IMR-90 (cell line): ENCODE measurements around the gene TRPV3. TPM values are rescaled to one million over a fixed set of nuclear protein-coding genes. Genes with fewer than 3 reads are reported as not detected.

Experiments
- ATAC-seq: fragments of 200-7000 bp; cut with Tn5 transposase; 2 replicates; pipeline ENCODE4 v1.9.1; 2020; ENCODE audit warnings: low read depth, mild to moderate bottlenecking, moderate library complexity
- BruUV-seq: library from RNA; stranded (reverse); fragments of 400-500 nt; replicated peaks from 2 replicates; lab custom pipeline; 2021; lab: Mats Ljungman, UMichigan
- CTCF ChIA-PET: fragments of 300-600 bp; formaldehyde crosslinking; extraction: SDS; loops from one replicate; lab custom pipeline; 2021; ENCODE audit warnings: antibody characterized with exemption; lab: Yijun Ruan, JAX
- POLR2A ChIA-PET: fragments of 300-600 bp; sonication (Branson Sonifier 250); formaldehyde crosslinking; loops from one replicate; lab custom pipeline; 2022; ENCODE audit warnings: antibody characterized with exemption; ENCODE audit not compliant: unreplicated experiment; lab: Charles Lee
- DNase-seq: peaks from one replicate; pipeline ENCODE4 v3.0.0; 2013
- H2AFZ ChIP-seq: replicated peaks from 2 replicates; pipeline ENCODE3; 2013; ENCODE audit warnings: low read length, mild to moderate bottlenecking; ENCODE audit not compliant: poor library complexity
- H2AK5ac ChIP-seq: 2 replicates; pipeline ENCODE4 v1.6.1; 2013; ENCODE audit warnings: low read depth, low read length, inconsistent platforms
- H2AK9ac ChIP-seq: replicated peaks from 2 replicates; pipeline ENCODE3; 2013; ENCODE audit warnings: mild to moderate bottlenecking, low read depth, low read length, moderate library complexity; ENCODE audit not compliant: poor library complexity
- H2BK120ac ChIP-seq: 2 replicates; pipeline ENCODE4 v1.6.1; 2013; ENCODE audit warnings: low read depth, low read length, inconsistent platforms
- H2BK15ac ChIP-seq: 3 replicates; pipeline ENCODE4 v1.6.1; 2013; ENCODE audit warnings: low read depth, low read length, inconsistent platforms
- H2BK20ac ChIP-seq: 2 replicates; pipeline ENCODE4 v1.6.1; 2013; ENCODE audit warnings: low read depth, mild to moderate bottlenecking, inconsistent platforms, low read length, moderate library complexity
- H2BK5ac ChIP-seq: 2 replicates; pipeline ENCODE4 v1.6.1; 2013; ENCODE audit warnings: mild to moderate bottlenecking, low read depth, low read length, inconsistent platforms; ENCODE audit not compliant: poor library complexity, severe bottlenecking
- H3K14ac ChIP-seq: replicated peaks from 2 replicates; pipeline ENCODE4 v1.6.1; 2013; ENCODE audit warnings: low read depth, low read length, inconsistent platforms
- H3K18ac ChIP-seq: 2 replicates; pipeline ENCODE4 v1.6.1; 2013; ENCODE audit warnings: low read depth, low read length, control low read depth
- H3K23ac ChIP-seq: 2 replicates; pipeline ENCODE4 v1.6.1; 2013; ENCODE audit warnings: low read depth, low read length, inconsistent platforms
- H3K27ac ChIP-seq: 2 replicates; pipeline ENCODE4 v1.5.1; 2013; ENCODE audit warnings: mild to moderate bottlenecking, control low read depth, low read length; ENCODE audit not compliant: insufficient read depth
- H3K27me3 ChIP-seq: 2 replicates; pipeline ENCODE4 v1.6.1; 2013; ENCODE audit warnings: low read length; ENCODE audit not compliant: control insufficient read depth, insufficient read depth
- H3K36me3 ChIP-seq: 2 replicates; pipeline ENCODE4 v1.6.1; 2013; ENCODE audit warnings: low read length, mixed read lengths; ENCODE audit not compliant: control insufficient read depth, insufficient read depth
- H3K4ac ChIP-seq: 2 replicates; pipeline ENCODE4 v1.6.1; 2013; ENCODE audit warnings: low read depth, low read length, inconsistent platforms
- H3K4me1 ChIP-seq: 2 replicates; pipeline ENCODE4 v1.6.1; 2013; ENCODE audit warnings: low read length, mixed read lengths; ENCODE audit not compliant: control insufficient read depth, insufficient read depth
- H3K4me2 ChIP-seq: 2 replicates; pipeline ENCODE4 v1.6.1; 2013; ENCODE audit warnings: low read depth, mild to moderate bottlenecking, control low read depth, low read length, moderate library complexity
- H3K4me3 ChIP-seq: 2 replicates; pipeline ENCODE4 v1.5.1; 2013; ENCODE audit warnings: low read depth, mild to moderate bottlenecking, control low read depth, low read length, moderate library complexity; ENCODE audit not compliant: insufficient read depth
- H3K56ac ChIP-seq: 2 replicates; pipeline ENCODE4 v1.6.1; 2013; ENCODE audit warnings: low read length, inconsistent platforms; ENCODE audit not compliant: insufficient read depth; ENCODE audit errors: extremely low read depth
- H3K79me1 ChIP-seq, 2 experiments: 2 replicates each; pipeline ENCODE4 v1.6.1; 2013; ENCODE audit warnings: low read length in 2 of 2, inconsistent platforms in 1 of 2, low read depth in 1 of 2
- H3K9ac ChIP-seq: 2 replicates; pipeline ENCODE4 v1.6.1; 2013; ENCODE audit warnings: low read depth, low read length, control low read depth
- H3K9me1 ChIP-seq: 2 replicates; pipeline ENCODE4 v1.6.1; 2013; ENCODE audit warnings: low read length, inconsistent platforms; ENCODE audit not compliant: insufficient read depth
- H3K9me3 ChIP-seq: 2 replicates; pipeline ENCODE4 v1.6.1; 2013; ENCODE audit warnings: low read length; ENCODE audit not compliant: control insufficient read depth, insufficient read depth
- H4K20me1 ChIP-seq: 2 replicates; pipeline ENCODE4 v1.6.1; 2013; ENCODE audit warnings: low read length, inconsistent platforms; ENCODE audit not compliant: insufficient read depth
- H4K5ac ChIP-seq: 2 replicates; pipeline ENCODE4 v1.6.1; 2013; ENCODE audit warnings: mild to moderate bottlenecking, low read depth, low read length, control low read depth
- H4K8ac ChIP-seq, 2 experiments: 2 replicates each; pipeline ENCODE4 v1.6.1; 2013; ENCODE audit warnings: low read depth in 2 of 2, low read length in 2 of 2, control low read depth in 1 of 2, inconsistent platforms in 1 of 2
- H4K91ac ChIP-seq: 2 replicates; pipeline ENCODE4 v1.6.1; 2013; ENCODE audit warnings: low read depth, low read length, inconsistent platforms; ENCODE audit not compliant: insufficient read depth
- BHLHE40 ChIP-seq: fragments of 150-350 bp; IDR thresholded peaks from 2 replicates; pipeline ENCODE4 v1.6.1; 2016; ENCODE audit warnings: mild to moderate bottlenecking, low read depth, low read length
- CEBPB ChIP-seq: IDR thresholded peaks from 2 replicates; pipeline ENCODE4 v1.6.1; 2012; ENCODE audit warnings: low read depth, low read length, improper control_type of control experiment
- CHD1 ChIP-seq: IDR thresholded peaks from 2 replicates; pipeline ENCODE4 v1.6.1; 2012; ENCODE audit warnings: low read depth, low read length, improper control_type of control experiment
- ELK1 ChIP-seq: fragments of 150-350 bp; IDR thresholded peaks from 2 replicates; pipeline ENCODE4 v1.6.1; 2016; ENCODE audit warnings: low read depth, mild to moderate bottlenecking, low read length, moderate library complexity, borderline replicate concordance
- FOS ChIP-seq: fragments of 150-350 bp; IDR thresholded peaks from 2 replicates; pipeline ENCODE4 v1.6.1; 2016; ENCODE audit warnings: low read depth, low read length
- MAZ ChIP-seq: IDR thresholded peaks from 2 replicates; pipeline ENCODE4 v1.6.1; 2012; ENCODE audit warnings: low read depth, mild to moderate bottlenecking, low read length, improper control_type of control experiment, moderate library complexity, borderline replicate concordance
- RCOR1 ChIP-seq: IDR thresholded peaks from 2 replicates; pipeline ENCODE4 v1.6.1; 2012; ENCODE audit warnings: mild to moderate bottlenecking, low read length, improper control_type of control experiment; ENCODE audit not compliant: insufficient replicate concordance
- RFX5 ChIP-seq: IDR thresholded peaks from 2 replicates; pipeline ENCODE4 v1.8.0; 2012; ENCODE audit warnings: low read depth, mild to moderate bottlenecking, low read length, moderate library complexity
- SMC3 ChIP-seq: fragments of 150-350 bp; IDR thresholded peaks from 2 replicates; pipeline ENCODE4 v1.6.1; 2016; ENCODE audit warnings: low read depth, mild to moderate bottlenecking, antibody characterized with exemption, low read length, moderate library complexity
- USF2 ChIP-seq: fragments of 150-350 bp; IDR thresholded peaks from 2 replicates; pipeline ENCODE4 v1.6.1; 2017; ENCODE audit warnings: mild to moderate bottlenecking, antibody characterized with exemption, low read length, low read depth
- WGBS, 2 experiments: methylation state at CpG; one replicate each; pipeline versions ENCODE4 v1.1.5 to v1.1.7; 2013; ENCODE audit warnings: missing lambda C conversion rate in 2 of 2; ENCODE audit not compliant: insufficient read length in 1 of 2; ENCODE audit errors: extremely low coverage in 2 of 2; 5-methylcytosine and 5-hydroxymethylcytosine counted together
- dilution Hi-C: fragments of 300-500 bp; cut with HindIII; formaldehyde crosslinking; loops from one replicate; pipeline ENCODE4 v1.14.3; 2018; ENCODE audit warnings: low sequenced_read_pairs; ENCODE audit not compliant: unreplicated experiment
- in situ Hi-C: fragments of 300-500 bp; cut with MboI; formaldehyde crosslinking; loops from 3 replicates; pipeline ENCODE4 v1.14.3; 2019; ENCODE audit warnings: low sequenced_read_pairs, inconsistent platforms, mixed read lengths
- intact Hi-C: fragments of 100-400 bp; cut with micrococcal nuclease; formaldehyde crosslinking; loops from 2 replicates; pipeline ENCODE4 v1.10.0; 2022
- polyA plus RNA-seq, 3 experiments: library from polyadenylated mRNA; depleted of rRNA; stranded (reverse); fragments of >200 nt; gene quantifications; 2 replicates each; pipeline ENCODE4 v1.2.3, GENCODE V29; 2012; ENCODE audit warnings: low replicate concordance in 1 of 3
- total RNA-seq: library from RNA; depleted of rRNA; stranded (reverse); fragments of >200 nt; gene quantifications from 2 replicates; pipeline ENCODE4 v1.2.3, GENCODE V29; 2012

TRPV3 gene
- total and polyA plus RNA-seq, 2 of the 4 experiments (the other 2 are of a cell fraction), result 0.18 to 0.26 TPM

GRCh38 chr17:3507869-3508268 is 49.7 kb downstream of the TRPV3 start:
- no peak overlapping the region for H4K8ac ChIP-seq
- ATAC-seq (no peak), DNase-seq (no peak)
- no peak overlapping the region for H3K18ac ChIP-seq
- H3K23ac ChIP-seq, result no peak overlapping the region
- no peaks in the 10 kb centered on the region for H4K20me1 ChIP-seq
- BruUV-seq, result no TSS peak
- H3K79me1 ChIP-seq, result no peaks in the 10 kb centered on the region
- WGBS, 2 experiments, result 80% methylated on average over 1 of the region's 3 CpGs; no CpG with 5 or more reads in 1 of the 2 experiments
- no peak overlapping the region for H3K14ac ChIP-seq
- no peaks in the 10 kb centered on the region for H3K4me1 ChIP-seq
- H3K56ac ChIP-seq, result no peak overlapping the region
- no peak overlapping the region for H2AFZ ChIP-seq
- in situ Hi-C loops, result no loop called here
- H3K27ac ChIP-seq, result no peak overlapping the region
- CTCF ChIA-PET, result no interaction called here
- no peaks in the 10 kb centered on the region for H3K27me3 ChIP-seq
- no peak overlapping the region for H3K4ac ChIP-seq
- no peak overlapping the region for H4K91ac ChIP-seq
- H3K36me3 ChIP-seq, result no peaks in the 10 kb centered on the region
- H2AK5ac ChIP-seq, result no peak overlapping the region
- no peak overlapping the region for H2BK15ac ChIP-seq
- no peak overlapping the region for H4K5ac ChIP-seq
- no peak overlapping the region for H2BK20ac ChIP-seq
- H3K9me1 ChIP-seq, result no peaks in the 10 kb centered on the region
- dilution Hi-C loops, result no loop called here
- intact Hi-C loops, result no loop called here
- TF ChIP-seq USF2 (no peak), MAZ (no peak), SMC3 (no peak), RFX5 (no peak), BHLHE40 (no peak), FOS (no peak), CEBPB (no peak), CHD1 (no peak), RCOR1 (no peak), ELK1 (no peak)
- no peak overlapping the region for H2BK5ac ChIP-seq
- no peak overlapping the region for H2BK120ac ChIP-seq
- H3K9ac ChIP-seq, result no peak overlapping the region
- no peak overlapping the region for H2AK9ac ChIP-seq
- no peak overlapping the region for H3K4me2 ChIP-seq
- no peak overlapping the region for H3K4me3 ChIP-seq
- H3K9me3 ChIP-seq, result no peaks in the 10 kb centered on the region
- POLR2A ChIA-PET, result no interaction called here
